ENCODE data around the gene SRSF4. TPM values are rescaled to one million over a fixed set of nuclear protein-coding genes. Genes with fewer than 3 reads are reported as not detected.
"Not testable (repeated sequence)": the region's sequence is repeated elsewhere in the genome, so short reads cannot be mapped to it uniquely, and the experiment has no call there.

The SRSF4 gene
- total RNA-seq, 2 donors from 2014 or later = 86.3 to 90.3 TPM

DNA sequence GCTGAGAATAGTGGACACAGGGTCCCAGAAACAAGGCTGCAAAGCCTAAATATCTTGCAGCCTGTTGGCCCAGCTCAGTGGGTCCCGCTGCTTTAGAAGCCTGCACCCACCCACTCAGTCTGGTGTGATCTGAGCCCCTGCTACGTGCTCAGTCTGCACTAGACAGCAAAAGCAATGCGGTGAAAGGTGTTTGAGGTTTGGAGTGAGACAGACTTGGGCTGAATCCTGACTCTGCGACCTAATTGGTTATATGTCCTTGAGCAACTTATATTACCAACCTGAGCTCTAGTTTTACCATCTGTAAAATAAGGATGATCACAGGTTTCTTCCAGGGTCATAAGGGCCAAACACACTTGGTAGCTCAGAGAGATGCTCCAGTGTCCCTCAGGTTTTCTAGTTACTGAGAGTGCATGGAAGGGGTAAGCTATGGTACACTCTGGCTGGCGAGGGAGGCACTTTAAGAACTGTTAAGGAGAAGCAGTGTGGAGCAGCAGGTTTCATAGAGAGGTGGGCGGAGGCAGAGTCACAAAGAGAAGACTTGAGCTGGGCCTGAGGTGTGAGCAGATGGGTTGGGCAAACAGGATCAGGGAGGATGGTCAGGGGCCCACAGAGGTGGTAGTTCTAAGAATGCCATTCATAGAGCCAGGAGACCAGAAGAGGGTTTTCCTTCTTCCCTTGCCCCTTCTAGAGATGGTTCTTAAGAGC lies 68.1 kb downstream of the SRSF4 start:
- Histone ChIP-seq H3K27ac (no peak overlapping the region), H3K9ac (ENCODE audit: low read depth in 2 of 2, low read length in 2 of 2) (no peak overlapping the region), H3K9me3 (no peaks in the 10 kb centered on the region), H3K4me3 (no peak overlapping the region), H3K36me3 (no peaks in the 10 kb centered on the region), H3K27me3 (no peaks in the 10 kb centered on the region), H3K4me1 (no peaks in the 10 kb centered on the region)
- intact Hi-C loops (cut with DNase I) = no loop called here
- no peak for TF ChIP-seq CTCF (IDR thresholded peaks at IDR 0.05)
- no peak for DNase-seq

DNA sequence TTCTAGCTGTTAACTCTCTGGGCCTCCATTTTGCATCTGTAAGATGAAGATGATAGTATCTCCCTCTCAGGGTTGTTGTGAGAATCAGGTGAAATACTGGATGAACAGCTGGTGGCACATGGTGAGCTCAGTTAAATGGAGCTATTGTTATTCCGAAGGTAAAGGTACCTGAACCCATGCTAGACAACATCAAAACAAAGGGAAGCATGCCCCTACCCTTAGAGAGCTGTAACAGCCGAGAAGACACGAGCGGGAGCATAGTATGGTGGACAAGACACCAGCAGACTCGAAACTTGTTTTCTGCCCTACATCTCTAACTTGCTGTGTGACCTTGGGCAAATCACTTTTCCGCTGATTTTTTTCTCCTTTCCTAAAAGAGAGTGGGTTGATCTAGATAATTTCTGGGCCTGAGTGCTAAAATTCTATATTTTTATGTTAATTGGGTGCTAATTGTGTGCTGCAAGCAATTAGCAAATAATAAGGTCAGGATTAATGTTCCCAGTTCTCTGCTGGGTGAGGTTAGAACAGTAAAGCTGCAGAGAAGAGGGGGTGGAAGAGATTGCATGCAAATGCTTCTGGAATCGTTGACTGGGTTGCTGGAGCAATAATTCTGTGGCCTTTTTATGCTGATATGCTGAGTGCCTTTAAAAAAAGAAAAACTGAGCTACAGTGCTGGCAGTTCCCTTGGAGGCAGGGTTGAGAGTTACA lies 68.8 kb downstream of the SRSF4 start:
- Histone ChIP-seq H3K9me3 (no peaks in the 10 kb centered on the region), H3K4me1 (no peaks in the 10 kb centered on the region), H3K4me3 (no peak overlapping the region), H3K27me3 (no peaks in the 10 kb centered on the region), H3K27ac (no peak overlapping the region), H3K9ac (ENCODE audit: low read depth in 2 of 2, low read length in 2 of 2) (no peak overlapping the region), H3K36me3 (no peaks in the 10 kb centered on the region)
- intact Hi-C loops (cut with DNase I) = no loop called here
- no peak for DNase-seq
- no peak for TF ChIP-seq CTCF (IDR thresholded peaks at IDR 0.05)

- H3K9me3 ChIP-seq; intact Hi-C loops (cut with DNase I); H3K9ac ChIP-seq (ENCODE audit: low read depth in 2 of 2, low read length in 2 of 2); H3K4me3 ChIP-seq; H3K27ac ChIP-seq; H3K27me3 ChIP-seq; H3K36me3 ChIP-seq; DNase-seq; H3K4me1 ChIP-seq: not testable (repeated sequence)
These were observed 73.7 kb downstream of the SRSF4 start for GRCh38 chr1:29108041-29108440.

DNA sequence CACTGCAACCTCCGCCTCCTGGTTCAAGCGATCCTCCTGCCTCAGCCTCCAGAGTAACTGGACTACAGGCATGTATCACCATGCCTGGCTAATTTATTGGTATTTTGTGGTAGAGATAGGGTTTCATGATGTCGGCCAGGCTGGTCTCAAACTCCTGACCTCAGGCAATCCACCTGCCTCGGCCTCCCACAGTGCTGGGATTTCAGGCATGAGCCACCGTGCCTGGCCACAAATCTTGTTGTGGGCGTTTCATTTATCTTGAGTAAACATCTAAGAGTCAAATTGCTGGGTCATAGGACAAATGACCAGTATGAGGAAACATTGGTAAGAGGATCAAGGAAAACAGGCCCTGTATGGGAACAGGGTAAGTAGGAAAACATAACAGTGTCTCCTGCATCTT lies 75.9 kb downstream of the SRSF4 start:
- no peaks in the 10 kb centered on the region for H3K27me3 ChIP-seq
- H3K9ac ChIP-seq (ENCODE audit: low read depth in 2 of 2, low read length in 2 of 2) = no peak overlapping the region
- TF ChIP-seq CTCF (IDR thresholded peaks at IDR 0.05) = no peak
- no peak for DNase-seq
- H3K4me1 ChIP-seq = no peaks in the 10 kb centered on the region
- H3K4me3 ChIP-seq = no peak overlapping the region
- no peaks in the 10 kb centered on the region for H3K9me3 ChIP-seq
- no peak overlapping the region for H3K27ac ChIP-seq
- intact Hi-C loops (cut with DNase I) = no loop called here
- no peaks in the 10 kb centered on the region for H3K36me3 ChIP-seq

GRCh38 chr1:29100487-29100886 lies 81.2 kb downstream of the SRSF4 start:
- no peak for TF ChIP-seq CTCF (IDR thresholded peaks at IDR 0.05)
- H3K9me3 ChIP-seq = no peaks in the 10 kb centered on the region
- H3K27ac ChIP-seq = no peak overlapping the region
- no peaks in the 10 kb centered on the region for H3K36me3 ChIP-seq
- no peak for DNase-seq
- intact Hi-C loops (cut with DNase I) = no loop called here
- no peaks in the 10 kb centered on the region for H3K27me3 ChIP-seq
- H3K4me3 ChIP-seq = no peak overlapping the region
- no peak overlapping the region for H3K9ac ChIP-seq (ENCODE audit: low read depth in 2 of 2, low read length in 2 of 2)
- H3K4me1 ChIP-seq = no peaks in the 10 kb centered on the region

DNA sequence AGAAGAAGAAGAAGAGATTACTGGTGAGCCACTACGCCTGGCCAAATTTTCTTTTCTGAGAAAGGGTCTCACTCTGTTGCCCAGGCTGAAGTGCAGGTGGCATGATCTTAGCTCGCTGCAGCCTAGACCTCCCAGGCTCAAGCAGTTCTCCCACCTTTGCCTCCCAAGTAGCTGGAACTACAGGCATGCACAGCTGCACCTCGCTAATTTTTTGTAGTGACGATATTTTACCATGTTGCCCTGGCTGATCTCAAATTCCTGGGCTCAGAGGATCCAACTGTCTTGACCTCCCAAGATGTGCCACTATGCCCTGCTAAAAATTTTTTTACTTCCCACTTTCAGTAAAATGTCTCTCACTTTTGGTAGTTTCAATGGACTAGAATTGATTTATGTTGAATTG lies 82.4 kb downstream of the SRSF4 start:
- Histone ChIP-seq H3K9me3 (no peaks in the 10 kb centered on the region), H3K27ac (no peak overlapping the region), H3K4me1 (no peaks in the 10 kb centered on the region), H3K9ac (ENCODE audit: low read depth in 2 of 2, low read length in 2 of 2) (no peak overlapping the region), H3K36me3 (no peaks in the 10 kb centered on the region), H3K27me3 (no peaks in the 10 kb centered on the region), H3K4me3 (no peak overlapping the region)
- TF ChIP-seq CTCF (IDR thresholded peaks at IDR 0.05) = no peak
- intact Hi-C loops (cut with DNase I) = no loop called here
- no peak for DNase-seq

All from colonic mucosa (tissue), 4 donors.